MM.1S (cell line): Measurements from ENCODE around the gene BORCS8.

ENCODE experiments used
- DNase-seq: peaks from one replicate; pipeline ENCODE4 v3.0.0-alpha.2; 2015
- H2AFZ ChIP-seq: fragments of 300-600 bp; sonication (generic); 2 replicates; pipeline ENCODE4 v1.6.0; 2016; ENCODE audit warnings: antibody characterized with exemption, low read length
- H3F3A ChIP-seq: fragments of 300-600 bp; sonication (generic); 2 replicates; pipeline ENCODE4 v1.6.1; 2016; ENCODE audit warnings: mild to moderate bottlenecking, antibody characterized with exemption, low read length, moderate library complexity, mixed read lengths; ENCODE audit not compliant: insufficient read depth
- H3K27ac ChIP-seq: fragments of 300-600 bp; sonication (generic); 2 replicates; pipeline ENCODE4 v1.5.1; 2016; ENCODE audit warnings: mild to moderate bottlenecking, low read length
- H3K27me3 ChIP-seq: fragments of 300-600 bp; sonication (generic); replicated peaks from 2 replicates; pipeline ENCODE4 v1.6.0; 2016; ENCODE audit warnings: low read length; ENCODE audit not compliant: insufficient read depth
- H3K36me3 ChIP-seq: fragments of 300-600 bp; sonication (generic); replicated peaks from 2 replicates; pipeline ENCODE4 v1.6.1; 2016; ENCODE audit warnings: mild to moderate bottlenecking, low read length, mixed read lengths; ENCODE audit not compliant: insufficient read depth
- H3K4me1 ChIP-seq: fragments of 300-600 bp; sonication (generic); 2 replicates; pipeline ENCODE4 v1.6.1; 2016; ENCODE audit warnings: low read length, mixed read lengths
- H3K4me2 ChIP-seq: fragments of 300-600 bp; sonication (generic); 2 replicates; pipeline ENCODE4 v1.6.0; 2016; ENCODE audit warnings: low read depth, low read length
- H3K4me3 ChIP-seq: fragments of 300-600 bp; sonication (generic); 2 replicates; pipeline ENCODE4 v1.5.1; 2016; ENCODE audit warnings: low read length, mixed read lengths
- H3K79me2 ChIP-seq: fragments of 300-600 bp; sonication (generic); 2 replicates; pipeline ENCODE4 v1.6.1; 2016; ENCODE audit warnings: mixed run types, low read length, mixed read lengths
- H3K9ac ChIP-seq: fragments of 300-600 bp; sonication (generic); 2 replicates; pipeline ENCODE4 v1.6.1; 2016; ENCODE audit warnings: low read length, mixed read lengths
- H3K9me2 ChIP-seq: fragments of 300-600 bp; sonication (generic); replicated peaks from 2 replicates; pipeline ENCODE4 v1.6.1; 2016; ENCODE audit warnings: mild to moderate bottlenecking, low read length, mixed read lengths; ENCODE audit not compliant: insufficient read depth
- H3K9me3 ChIP-seq: fragments of 300-600 bp; sonication (generic); replicated peaks from 2 replicates; pipeline ENCODE4 v1.6.1; 2016; ENCODE audit warnings: mild to moderate bottlenecking, low read length, mixed read lengths; ENCODE audit not compliant: insufficient read depth
- H4K20me1 ChIP-seq: fragments of 300-600 bp; sonication (generic); 2 replicates; pipeline ENCODE4 v1.6.1; 2016; ENCODE audit warnings: mild to moderate bottlenecking, low read length, moderate library complexity, mixed read lengths; ENCODE audit not compliant: insufficient read depth
- CTCF ChIP-seq: fragments of 300-600 bp; sonication (generic); IDR thresholded peaks from 2 replicates; pipeline ENCODE4 v1.5.1; 2016; ENCODE audit warnings: antibody characterized with exemption, low read length, mixed read lengths
- EZH2 ChIP-seq: fragments of 300-600 bp; sonication (generic); optimal IDR thresholded peaks from 2 replicates; pipeline ENCODE3; 2017; ENCODE audit warnings: low read depth, mild to moderate bottlenecking, antibody characterized with exemption, low read length, mixed read lengths
- EZH2phosphoT487 ChIP-seq: fragments of 300-600 bp; sonication (generic); IDR thresholded peaks from 2 replicates; pipeline ENCODE4 v1.6.1; 2018; ENCODE audit warnings: antibody characterized with exemption, low read length

The BORCS8 gene

GRCh38 chr19:19212916-19213315 lies 21.0 kb upstream of the BORCS8 start:
- Histone ChIP-seq H3K4me1 (no peaks in the 10 kb centered on the region), H3K9me3 (no peaks in the 10 kb centered on the region), H4K20me1 (no peaks in the 10 kb centered on the region), H3K9ac (no peak overlapping the region), H3K27me3 (peaks cover 72% of the 10 kb centered on the region), H3K9me2 (no peaks in the 10 kb centered on the region), H3K36me3 (no peaks in the 10 kb centered on the region), H3K4me2 (no peak overlapping the region), H3K4me3 (no peak overlapping the region), H3F3A (no peaks in the 10 kb centered on the region), H3K27ac (no peak overlapping the region), H2AFZ (no peak overlapping the region), H3K79me2 (no peaks in the 10 kb centered on the region)
- DNase-seq, result no peak
- TF ChIP-seq EZH2, result no peak
- TF ChIP-seq CTCF, result no peak
- no peak for TF ChIP-seq EZH2phosphoT487

GRCh38 chr19:19211499-19212420 lies 19.8 kb upstream of the BORCS8 start, which contains the start of gene NCAN:
Gene NCAN, plus strand, starts transcription at chr19:19211958. Its CDS starts 4,996 bp downstream, at chr19:19216954.
- Histone ChIP-seq H3K4me1 (no peaks in the 10 kb centered on the region), H3K4me3 (no peak within 1 kb of the TSS), H3K4me2 (no peak within 1 kb of the TSS), H3K9me2 (no peaks in the 10 kb centered on the region), H3K27ac (no peak within 1 kb of the TSS), H3K27me3 (peaks cover 66% of the 10 kb centered on the region), H3K79me2 (no peaks in the 10 kb centered on the region), H2AFZ (no peak within 1 kb of the TSS), H4K20me1 (no peaks in the 10 kb centered on the region), H3K9me3 (no peaks in the 10 kb centered on the region), H3K9ac (no peak within 1 kb of the TSS), H3K36me3 (no peaks in the 10 kb centered on the region), H3F3A (no peaks in the 10 kb centered on the region)
- TF ChIP-seq EZH2phosphoT487 (no peak), CTCF (no peak), EZH2 (no peak)
- DNase-seq, result no peak

- Histone ChIP-seq H3K9ac (no peak overlapping the region), H2AFZ (no peak overlapping the region), H3K4me3 (no peak overlapping the region), H3K4me1 (no peaks in the 10 kb centered on the region), H3K27me3 (peaks cover 70% of the 10 kb centered on the region), H3K27ac (no peak overlapping the region), H3K36me3 (no peaks in the 10 kb centered on the region), H3F3A (no peaks in the 10 kb centered on the region), H4K20me1 (no peaks in the 10 kb centered on the region), H3K9me3 (no peaks in the 10 kb centered on the region), H3K4me2 (no peak overlapping the region), H3K79me2 (no peaks in the 10 kb centered on the region), H3K9me2 (no peaks in the 10 kb centered on the region)
- DNase-seq, result no peak
- TF ChIP-seq EZH2 (no peak), CTCF (no peak), EZH2phosphoT487 (no peak)
Observed at GRCh38 chr19:19209372-19209771, 17.4 kb upstream of the BORCS8 start.
